ENCODE results near the gene ZNF564. TPM values are rescaled to one million over a fixed set of nuclear protein-coding genes. Genes with fewer than 3 reads are reported as not detected.

Gene ZNF564
- total and polyA plus RNA-seq, 2 of the 8 experiments (the other 6 are each of a cell fraction or from before 2014, with no cell fraction given): 0.89 to 10.4 TPM

DNA sequence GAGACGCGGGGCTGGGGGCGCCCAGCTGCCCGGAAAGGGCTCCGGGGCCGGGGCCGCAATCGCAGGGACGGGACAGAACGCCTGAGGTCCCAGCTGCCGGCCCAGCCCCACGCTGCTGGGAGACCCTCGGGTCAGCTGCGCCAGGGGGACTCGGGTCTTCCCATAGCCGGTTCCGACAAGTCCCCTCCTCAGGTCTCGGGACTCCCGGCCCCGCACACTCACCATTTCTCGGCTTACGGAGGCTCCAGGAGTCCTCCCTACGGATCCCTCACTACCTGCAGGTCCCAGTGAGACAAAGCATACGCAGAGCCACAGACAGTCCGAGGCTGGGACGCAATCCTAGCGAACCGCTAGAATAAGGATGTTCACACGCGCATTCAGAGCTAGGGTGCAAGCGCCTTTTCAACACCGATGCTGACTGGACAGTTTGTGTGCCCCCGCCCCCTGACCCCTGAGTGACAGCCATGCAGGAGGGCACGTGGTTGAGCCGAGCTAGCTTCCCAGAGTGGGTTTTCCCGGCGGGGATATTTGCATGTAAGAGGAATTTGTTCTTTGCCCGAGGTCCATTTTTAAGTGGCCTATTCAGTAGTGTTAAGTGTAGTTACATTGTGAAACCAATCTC lies 45.8 kb upstream of the ZNF564 start (continued):
- TF ChIP-seq, protein P1, sequence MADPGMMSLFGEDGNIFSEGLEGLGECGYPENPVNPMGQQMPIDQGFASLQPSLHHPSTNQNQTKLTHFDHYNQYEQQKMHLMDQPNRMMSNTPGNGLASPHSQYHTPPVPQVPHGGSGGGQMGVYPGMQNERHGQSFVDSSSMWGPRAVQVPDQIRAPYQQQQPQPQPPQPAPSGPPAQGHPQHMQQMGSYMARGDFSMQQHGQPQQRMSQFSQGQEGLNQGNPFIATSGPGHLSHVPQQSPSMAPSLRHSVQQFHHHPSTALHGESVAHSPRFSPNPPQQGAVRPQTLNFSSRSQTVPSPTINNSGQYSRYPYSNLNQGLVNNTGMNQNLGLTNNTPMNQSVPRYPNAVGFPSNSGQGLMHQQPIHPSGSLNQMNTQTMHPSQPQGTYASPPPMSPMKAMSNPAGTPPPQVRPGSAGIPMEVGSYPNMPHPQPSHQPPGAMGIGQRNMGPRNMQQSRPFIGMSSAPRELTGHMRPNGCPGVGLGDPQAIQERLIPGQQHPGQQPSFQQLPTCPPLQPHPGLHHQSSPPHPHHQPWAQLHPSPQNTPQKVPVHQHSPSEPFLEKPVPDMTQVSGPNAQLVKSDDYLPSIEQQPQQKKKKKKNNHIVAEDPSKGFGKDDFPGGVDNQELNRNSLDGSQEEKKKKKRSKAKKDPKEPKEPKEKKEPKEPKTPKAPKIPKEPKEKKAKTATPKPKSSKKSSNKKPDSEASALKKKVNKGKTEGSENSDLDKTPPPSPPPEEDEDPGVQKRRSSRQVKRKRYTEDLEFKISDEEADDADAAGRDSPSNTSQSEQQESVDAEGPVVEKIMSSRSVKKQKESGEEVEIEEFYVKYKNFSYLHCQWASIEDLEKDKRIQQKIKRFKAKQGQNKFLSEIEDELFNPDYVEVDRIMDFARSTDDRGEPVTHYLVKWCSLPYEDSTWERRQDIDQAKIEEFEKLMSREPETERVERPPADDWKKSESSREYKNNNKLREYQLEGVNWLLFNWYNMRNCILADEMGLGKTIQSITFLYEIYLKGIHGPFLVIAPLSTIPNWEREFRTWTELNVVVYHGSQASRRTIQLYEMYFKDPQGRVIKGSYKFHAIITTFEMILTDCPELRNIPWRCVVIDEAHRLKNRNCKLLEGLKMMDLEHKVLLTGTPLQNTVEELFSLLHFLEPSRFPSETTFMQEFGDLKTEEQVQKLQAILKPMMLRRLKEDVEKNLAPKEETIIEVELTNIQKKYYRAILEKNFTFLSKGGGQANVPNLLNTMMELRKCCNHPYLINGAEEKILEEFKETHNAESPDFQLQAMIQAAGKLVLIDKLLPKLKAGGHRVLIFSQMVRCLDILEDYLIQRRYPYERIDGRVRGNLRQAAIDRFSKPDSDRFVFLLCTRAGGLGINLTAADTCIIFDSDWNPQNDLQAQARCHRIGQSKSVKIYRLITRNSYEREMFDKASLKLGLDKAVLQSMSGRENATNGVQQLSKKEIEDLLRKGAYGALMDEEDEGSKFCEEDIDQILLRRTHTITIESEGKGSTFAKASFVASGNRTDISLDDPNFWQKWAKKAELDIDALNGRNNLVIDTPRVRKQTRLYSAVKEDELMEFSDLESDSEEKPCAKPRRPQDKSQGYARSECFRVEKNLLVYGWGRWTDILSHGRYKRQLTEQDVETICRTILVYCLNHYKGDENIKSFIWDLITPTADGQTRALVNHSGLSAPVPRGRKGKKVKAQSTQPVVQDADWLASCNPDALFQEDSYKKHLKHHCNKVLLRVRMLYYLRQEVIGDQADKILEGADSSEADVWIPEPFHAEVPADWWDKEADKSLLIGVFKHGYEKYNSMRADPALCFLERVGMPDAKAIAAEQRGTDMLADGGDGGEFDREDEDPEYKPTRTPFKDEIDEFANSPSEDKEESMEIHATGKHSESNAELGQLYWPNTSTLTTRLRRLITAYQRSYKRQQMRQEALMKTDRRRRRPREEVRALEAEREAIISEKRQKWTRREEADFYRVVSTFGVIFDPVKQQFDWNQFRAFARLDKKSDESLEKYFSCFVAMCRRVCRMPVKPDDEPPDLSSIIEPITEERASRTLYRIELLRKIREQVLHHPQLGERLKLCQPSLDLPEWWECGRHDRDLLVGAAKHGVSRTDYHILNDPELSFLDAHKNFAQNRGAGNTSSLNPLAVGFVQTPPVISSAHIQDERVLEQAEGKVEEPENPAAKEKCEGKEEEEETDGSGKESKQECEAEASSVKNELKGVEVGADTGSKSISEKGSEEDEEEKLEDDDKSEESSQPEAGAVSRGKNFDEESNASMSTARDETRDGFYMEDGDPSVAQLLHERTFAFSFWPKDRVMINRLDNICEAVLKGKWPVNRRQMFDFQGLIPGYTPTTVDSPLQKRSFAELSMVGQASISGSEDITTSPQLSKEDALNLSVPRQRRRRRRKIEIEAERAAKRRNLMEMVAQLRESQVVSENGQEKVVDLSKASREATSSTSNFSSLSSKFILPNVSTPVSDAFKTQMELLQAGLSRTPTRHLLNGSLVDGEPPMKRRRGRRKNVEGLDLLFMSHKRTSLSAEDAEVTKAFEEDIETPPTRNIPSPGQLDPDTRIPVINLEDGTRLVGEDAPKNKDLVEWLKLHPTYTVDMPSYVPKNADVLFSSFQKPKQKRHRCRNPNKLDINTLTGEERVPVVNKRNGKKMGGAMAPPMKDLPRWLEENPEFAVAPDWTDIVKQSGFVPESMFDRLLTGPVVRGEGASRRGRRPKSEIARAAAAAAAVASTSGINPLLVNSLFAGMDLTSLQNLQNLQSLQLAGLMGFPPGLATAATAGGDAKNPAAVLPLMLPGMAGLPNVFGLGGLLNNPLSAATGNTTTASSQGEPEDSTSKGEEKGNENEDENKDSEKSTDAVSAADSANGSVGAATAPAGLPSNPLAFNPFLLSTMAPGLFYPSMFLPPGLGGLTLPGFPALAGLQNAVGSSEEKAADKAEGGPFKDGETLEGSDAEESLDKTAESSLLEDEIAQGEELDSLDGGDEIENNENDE (IDR thresholded peaks at IDR 0.05; ENCODE audit: insufficient replicate concordance, low read length): no peak
- TF ChIP-seq CBX5 (IDR thresholded peaks at IDR 0.05; ENCODE audit: low read depth, low read length) (no peak), CHD1 (IDR thresholded peaks at IDR 0.05; ENCODE audit: low read depth, low read length) (no peak), PHF8 (conservative IDR thresholded peaks at IDR 0.05; ENCODE audit: low read depth, low read length) (no peak), HDAC6 (IDR thresholded peaks at IDR 0.05; ENCODE audit: low read depth, low read length) (no peak)
